ENCODE measurements around the gene TAF4. TPM values are rescaled to one million over a fixed set of nuclear protein-coding genes. Genes with fewer than 3 reads are reported as not detected.

TAF4 gene
- total and polyA plus RNA-seq, 2 of the 13 experiments (the other 11 are each of a cell fraction or from before 2014, with no cell fraction given) = 5.9 to 12.0 TPM

GRCh38 chr20:62112368-62112767 is 46.7 kb upstream of the TAF4 start (continued):
- TF ChIP-seq ZNF431 (CRISPR knock-in tag; IDR thresholded peaks at IDR 0.05; ENCODE audit: borderline replicate concordance, low read depth) = no peak

- peaks cover 7% of the 10 kb centered on the region for H3K4me1 ChIP-seq (ENCODE audit: insufficient read depth, low read length)
- no peak overlapping the region for H3K4me2 ChIP-seq (ENCODE audit: low read depth, low read length)
- DNase-seq (ENCODE audit: low spot score) = no peak
- in situ Hi-C loops (cut with HindIII; ENCODE audit: extremely low pct_ligation_motif_present, low pct_unique_long_range_greater_than_20kb) = no loop called here
- ATAC-seq = no peak
- H4K20me1 ChIP-seq (ENCODE audit: insufficient read depth, low read length) = no peaks in the 10 kb centered on the region
- no peak overlapping the region for H2AFZ ChIP-seq (ENCODE audit: low read length)
- H3K79me2 ChIP-seq (ENCODE audit: insufficient read depth, low read length) = no peaks in the 10 kb centered on the region
- H3K9me3 ChIP-seq (ENCODE audit: low read length) = peaks cover 40% of the 10 kb centered on the region
- no peak for FAIRE-seq
- CTCF ChIA-PET (ENCODE audit: low intra/inter-chr PET ratio, low total read pairs) = no interaction called here
- intact Hi-C loops (cut with micrococcal nuclease; ENCODE audit: unreplicated experiment) = no loop called here
- POLR2A ChIA-PET = no interaction called here
- H3K4me3 ChIP-seq (replicated peaks in 1 of 3; ENCODE audit: insufficient read depth in 1 of 3, low read depth in 2 of 3, low read length in 3 of 3) = no peak overlapping the region
- no peak overlapping the region for H3K9ac ChIP-seq (ENCODE audit: insufficient read depth, low read depth, low read length)
- BruUV-seq (replicated peaks) = no TSS peak
- H3K36me3 ChIP-seq (replicated peaks in 1 of 2; ENCODE audit: control insufficient read depth in 1 of 2, insufficient read depth in 2 of 2, low read length in 2 of 2) = no peaks in the 10 kb centered on the region
- peaks cover 3 to 23% of the 10 kb centered on the region in 2 experiments; a peak in 3 of 5 replicates for H3K27me3 ChIP-seq (ENCODE audit: control insufficient read depth in 1 of 2, insufficient read depth in 2 of 2, low read length in 2 of 2)
- WGBS (ENCODE audit: low lambda C conversion rate) = 86% methylated on average over 6 of the region's 6 CpGs
- no peak overlapping the region for H3K27ac ChIP-seq (ENCODE audit: extremely low read length, insufficient read depth, low read length)
- TF ChIP-seq ZNF589 (CRISPR knock-in tag; conservative IDR thresholded peaks at IDR 0.05) (no peak), SOX13 (IDR thresholded peaks at IDR 0.05) (no peak), SOX13 (CRISPR knock-in tag; conservative IDR thresholded peaks at IDR 0.05 in 1 of 2, IDR thresholded peaks at IDR 0.05 in 1 of 2) (peak in 1 of 2 experiments; percentile 37; a peak in 1 of 4 replicates), ZNF317 (CRISPR knock-in tag; IDR thresholded peaks at IDR 0.05) (0 out of 2 replicates have a peak, but pooled peaks have one; percentile 29), ZNF83 (CRISPR knock-in tag; IDR thresholded peaks at IDR 0.05; ENCODE audit: borderline replicate concordance) (no peak), GRHL1 (CRISPR knock-in tag; conservative IDR thresholded peaks at IDR 0.05) (no peak), ZFX (CRISPR knock-in tag; IDR thresholded peaks at IDR 0.05; ENCODE audit: low read depth) (no peak), ISX (CRISPR knock-in tag; conservative IDR thresholded peaks at IDR 0.05) (no peak), DNMT1 (CRISPR knock-in tag; IDR thresholded peaks at IDR 0.05) (no peak), ISL2 (CRISPR knock-in tag; IDR thresholded peaks at IDR 0.05) (no peak), DNMT3B (CRISPR knock-in tag; conservative IDR thresholded peaks at IDR 0.05) (no peak), ZNF207 (IDR thresholded peaks at IDR 0.05; ENCODE audit: borderline replicate concordance) (no peak), E2F2 (CRISPR knock-in tag; IDR thresholded peaks at IDR 0.05; ENCODE audit: borderline replicate concordance) (no peak), THAP7 (CRISPR knock-in tag; IDR thresholded peaks at IDR 0.05) (no peak)
Observed at GRCh38 chr20:62111148-62111547, 45.5 kb upstream of the TAF4 start.

Measured in HepG2 (cell line).